Hematopoietic multipotent progenitor cell treated with erythropoietin and hydrocortisone succinate and interleukin-3 and kit ligand, for 17 days (in vitro differentiated cells): ENCODE results near the gene DPH1.

ENCODE experiments used
- DNase-seq: peaks from one replicate; pipeline ENCODE4 v3.0.0-alpha.2; 2015; ENCODE audit warnings: low spot score

DPH1 gene

DNA sequence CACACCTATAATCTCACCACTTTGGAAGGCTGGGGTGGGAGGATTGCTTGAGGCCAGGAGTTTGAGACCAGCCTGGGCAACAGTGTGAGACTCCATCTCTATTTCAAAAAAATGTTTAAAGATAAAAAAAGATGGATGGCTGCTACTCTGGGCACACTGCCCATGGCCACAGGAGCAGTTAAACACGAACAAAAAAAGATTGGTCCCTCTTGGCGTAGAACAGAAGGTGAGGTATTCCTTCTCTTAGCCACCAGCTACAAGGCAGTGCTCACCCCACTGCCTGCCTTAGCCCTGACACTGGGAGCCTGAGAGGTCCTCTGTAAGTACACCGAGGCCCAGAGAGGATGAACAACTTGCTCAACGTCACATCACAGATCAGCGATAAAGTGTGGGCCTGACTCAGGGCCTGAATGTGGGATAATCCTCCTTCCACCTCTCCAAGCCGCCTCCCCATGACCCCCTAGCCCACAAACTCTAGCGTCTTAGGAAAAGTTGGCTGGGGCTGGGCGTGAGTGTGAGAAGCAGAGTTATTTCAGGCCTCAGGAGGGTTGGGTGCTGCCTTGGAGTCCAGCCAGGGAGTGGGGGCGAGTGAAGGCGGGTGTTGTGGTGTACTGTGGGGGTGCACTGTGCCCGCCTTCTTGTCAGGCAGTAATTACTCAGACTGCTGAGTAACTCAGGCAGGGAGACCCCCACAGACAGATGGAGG lies 2.3 kb upstream of the DPH1 start:
- DNase-seq, result no peak

DNA sequence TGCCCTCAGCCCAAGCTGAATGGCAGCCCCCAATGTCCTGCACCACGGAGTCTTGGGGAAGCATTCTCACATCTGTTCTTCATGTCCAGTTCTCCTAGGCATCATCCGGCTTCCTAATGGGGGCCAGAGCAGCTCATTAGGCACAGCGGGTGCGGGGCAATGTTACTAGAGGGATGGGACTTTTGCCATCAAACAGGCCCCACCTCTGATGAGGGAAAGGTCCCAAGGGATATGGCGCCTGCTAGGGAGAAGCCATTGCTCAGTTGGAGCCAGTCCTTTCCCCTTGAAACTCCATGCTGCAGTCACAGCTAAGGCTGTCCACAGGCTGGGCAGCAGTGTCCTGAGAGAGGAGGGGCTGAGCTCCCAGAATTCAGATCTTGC lies 1.7 kb upstream of the DPH1 start:
- no peak for DNase-seq

DNA sequence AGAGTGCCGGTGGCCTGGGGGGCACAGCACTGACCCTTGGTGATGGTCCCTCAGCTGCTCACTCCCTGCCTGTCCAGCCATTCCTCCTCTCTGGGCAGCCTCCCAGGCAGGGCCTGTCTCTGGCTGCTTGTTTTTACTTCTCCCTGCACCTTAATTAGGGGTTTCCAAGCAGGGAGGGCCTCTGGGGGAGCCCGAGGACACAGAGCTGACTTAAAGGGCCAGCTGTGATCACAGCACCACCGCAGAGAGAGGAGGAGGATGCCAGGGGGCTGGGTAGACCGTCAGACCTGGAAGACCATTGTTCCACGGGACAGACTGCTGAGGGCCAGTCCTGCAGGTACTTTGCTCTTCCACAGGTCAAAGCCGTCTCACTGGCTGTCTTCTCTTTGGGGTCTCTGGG lies 1.2 kb upstream of the DPH1 start:
- no peak for DNase-seq

DNA sequence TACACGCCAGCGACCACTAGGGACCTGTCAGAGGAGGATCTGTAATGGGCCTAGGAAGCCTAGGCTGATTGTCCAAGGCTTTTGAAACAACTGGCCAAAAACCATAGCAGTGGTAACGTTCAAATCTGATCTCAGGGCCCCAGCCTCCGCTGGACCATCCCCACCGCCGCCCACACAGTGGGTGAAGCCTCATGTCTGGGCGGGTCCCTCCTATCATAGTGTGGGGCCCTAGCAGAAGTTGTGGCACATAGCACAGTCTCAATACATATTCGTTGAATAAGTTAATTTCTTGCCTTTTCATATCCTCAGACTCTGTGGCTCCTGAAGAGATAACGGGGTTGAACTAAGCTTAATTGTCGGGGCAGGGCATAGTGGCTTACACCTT lies 818 bp downstream of the DPH1 start:
- DNase-seq, result no peak

DNA sequence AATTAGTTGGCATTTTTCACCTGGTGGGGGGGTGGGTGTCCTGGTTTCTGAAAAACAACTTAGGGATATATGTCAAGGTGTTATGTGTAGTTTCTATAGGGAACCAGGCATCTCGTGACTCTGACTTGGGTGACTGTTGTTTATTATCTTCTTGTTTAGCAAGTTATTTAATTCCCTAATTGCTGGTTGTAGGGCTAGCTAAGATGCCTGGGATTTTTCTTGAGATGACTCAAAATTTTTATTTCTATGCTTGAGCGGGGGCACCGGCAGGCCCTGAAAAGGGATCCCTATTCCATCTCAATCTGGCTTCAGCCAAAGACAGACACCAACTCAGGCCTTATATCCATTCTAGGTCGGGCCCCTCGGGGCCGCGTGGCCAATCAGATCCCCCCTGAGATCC lies 3.2 kb downstream of the DPH1 start:
- no peak for DNase-seq

DNA sequence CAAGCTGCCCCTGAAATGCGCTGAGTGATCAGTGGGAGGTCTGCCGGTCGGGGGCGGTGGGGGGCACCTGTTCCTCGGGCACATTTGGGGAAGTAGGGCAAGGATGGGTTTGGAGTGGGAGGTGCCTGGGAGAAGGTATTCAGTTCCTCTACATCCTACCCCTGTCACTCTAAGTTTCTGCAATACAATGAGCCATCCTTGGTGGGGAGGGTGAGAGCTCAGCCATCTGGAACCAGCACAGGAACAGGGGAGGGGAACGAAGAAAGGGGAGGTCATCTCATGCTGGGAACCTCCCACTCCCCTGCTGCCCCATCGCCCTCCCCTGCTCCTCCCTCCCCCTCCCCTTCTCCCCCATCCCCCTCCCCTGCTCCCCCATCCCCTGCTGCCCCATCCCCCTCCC lies 4.2 kb downstream of the DPH1 start:
- no peak for DNase-seq

DNA sequence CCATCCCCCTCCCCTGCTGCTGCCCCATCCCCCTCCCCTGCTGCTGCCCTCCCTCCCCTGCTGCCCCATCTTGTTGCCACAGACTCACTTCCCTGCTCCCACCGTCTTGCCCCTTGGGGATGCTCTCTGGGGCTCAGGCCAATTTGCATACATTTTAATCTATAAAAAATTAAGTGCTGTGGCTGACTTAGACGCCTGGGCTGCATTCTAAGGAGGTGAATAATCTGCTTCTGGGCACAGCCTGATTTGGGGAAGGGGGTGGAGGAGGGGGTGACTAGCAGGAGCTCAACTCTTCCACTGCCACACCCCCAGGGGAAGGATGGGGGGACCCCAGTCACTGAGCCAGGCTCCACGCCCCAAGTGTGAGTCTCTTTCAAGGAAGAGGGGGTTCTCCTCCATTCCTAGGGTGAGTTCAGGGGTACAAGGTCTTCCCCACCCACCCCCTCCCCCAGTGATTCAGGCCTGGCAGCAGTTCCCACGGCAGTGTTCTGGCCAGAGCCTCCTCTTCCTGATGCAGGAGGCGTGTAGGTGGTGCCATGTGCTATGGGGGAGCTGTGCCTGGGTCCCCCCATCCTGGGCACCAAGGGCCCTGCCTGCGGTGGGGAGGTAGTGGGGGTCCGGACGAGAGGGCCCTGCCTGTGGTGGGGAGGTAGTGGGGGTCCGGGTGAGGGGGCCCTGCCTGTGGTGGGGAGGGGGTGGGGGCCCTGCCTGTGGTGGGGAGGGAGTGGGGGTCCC lies 5.0 kb downstream of the DPH1 start:
- no peak for DNase-seq

DNA sequence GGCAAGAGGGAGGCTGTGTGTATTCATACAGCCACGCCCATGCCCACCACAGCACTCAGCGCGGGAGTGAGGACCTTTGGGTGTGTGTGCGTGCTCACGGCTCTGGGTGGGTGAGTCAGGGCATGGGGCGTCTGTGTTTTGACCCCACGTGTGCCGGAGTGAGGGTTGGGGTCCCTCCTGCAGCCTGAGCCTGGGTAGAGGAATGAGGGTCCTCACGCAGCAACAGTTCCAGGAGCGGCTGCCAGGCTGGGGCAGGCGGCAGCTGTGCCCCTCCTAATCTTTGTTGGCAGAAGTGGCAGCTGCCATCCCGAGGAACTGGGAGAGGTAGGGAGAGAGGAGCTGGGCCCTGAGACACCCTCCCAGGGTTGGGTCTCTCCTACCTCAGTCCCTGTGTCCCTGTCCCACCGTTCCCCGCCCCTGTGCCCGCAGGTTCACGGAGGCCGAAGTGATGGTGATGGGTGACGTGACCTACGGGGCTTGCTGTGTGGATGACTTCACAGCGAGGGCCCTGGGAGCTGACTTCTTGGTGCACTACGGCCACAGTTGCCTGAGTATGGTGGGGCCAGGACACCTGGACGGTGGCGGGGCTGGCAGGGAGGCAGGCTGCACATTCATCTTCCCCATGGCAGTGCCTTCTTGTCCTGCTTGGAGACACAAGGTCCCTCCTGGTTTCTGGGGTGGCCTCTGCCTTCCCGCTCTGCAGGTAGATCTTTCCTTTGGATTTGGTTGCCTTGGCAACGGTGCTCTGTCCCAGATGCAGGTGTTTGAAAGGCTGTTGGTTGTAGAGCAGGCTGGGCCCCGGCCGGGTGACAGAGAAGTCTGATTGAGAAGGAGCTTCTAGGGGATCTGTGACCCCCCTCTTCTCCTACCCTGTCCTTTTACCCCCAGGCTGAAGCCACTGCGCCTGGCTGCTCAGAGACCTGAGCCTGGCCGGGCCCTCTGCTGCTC lies 5.9 kb downstream of the DPH1 start:
- no peak for DNase-seq

DNA sequence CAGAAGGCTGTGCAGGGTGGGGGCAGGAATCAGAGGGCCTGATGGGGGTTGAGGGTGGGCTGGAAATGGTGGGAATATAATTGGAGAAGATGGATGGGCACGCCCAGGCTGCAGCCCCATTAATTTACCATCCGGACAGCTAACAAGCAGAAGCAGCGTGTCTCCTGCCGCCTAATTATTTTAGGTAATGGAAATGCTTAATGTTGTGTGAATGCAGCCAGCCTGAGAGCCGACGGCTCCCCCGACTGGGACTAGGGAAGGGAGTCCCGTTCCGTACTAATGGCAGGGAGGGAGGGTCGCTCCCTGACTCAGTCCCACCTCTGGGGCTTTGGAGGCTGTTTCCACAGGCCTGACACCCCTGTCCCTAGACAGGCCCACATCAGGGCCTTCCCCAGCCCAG lies 7.2 kb downstream of the DPH1 start:
- no peak for DNase-seq

DNA sequence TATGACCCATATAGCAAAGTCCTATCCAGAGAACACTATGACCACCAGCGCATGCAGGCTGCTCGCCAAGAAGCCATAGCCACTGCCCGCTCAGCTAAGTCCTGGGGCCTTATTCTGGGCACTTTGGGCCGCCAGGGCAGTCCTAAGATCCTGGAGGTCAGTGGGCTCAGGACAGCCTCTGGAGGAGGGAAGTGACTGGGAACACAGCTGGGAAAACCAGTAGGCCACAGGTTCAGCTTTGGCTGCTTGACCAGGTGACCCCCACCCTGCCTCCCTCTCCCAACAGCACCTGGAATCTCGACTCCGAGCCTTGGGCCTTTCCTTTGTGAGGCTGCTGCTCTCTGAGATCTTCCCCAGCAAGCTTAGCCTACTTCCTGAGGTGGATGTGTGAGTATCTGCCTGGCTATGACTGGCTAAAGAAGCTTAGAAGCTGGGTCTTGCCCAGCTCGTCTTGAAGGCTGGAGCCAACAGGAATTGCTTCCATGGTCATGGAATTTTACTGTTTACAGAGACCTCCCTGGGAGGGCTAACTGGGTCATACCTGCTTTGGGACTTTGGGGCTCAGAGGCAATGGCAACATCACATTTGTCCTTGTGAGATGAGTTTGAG lies 10.4 kb downstream of the DPH1 start:
- no peak for DNase-seq

DNA sequence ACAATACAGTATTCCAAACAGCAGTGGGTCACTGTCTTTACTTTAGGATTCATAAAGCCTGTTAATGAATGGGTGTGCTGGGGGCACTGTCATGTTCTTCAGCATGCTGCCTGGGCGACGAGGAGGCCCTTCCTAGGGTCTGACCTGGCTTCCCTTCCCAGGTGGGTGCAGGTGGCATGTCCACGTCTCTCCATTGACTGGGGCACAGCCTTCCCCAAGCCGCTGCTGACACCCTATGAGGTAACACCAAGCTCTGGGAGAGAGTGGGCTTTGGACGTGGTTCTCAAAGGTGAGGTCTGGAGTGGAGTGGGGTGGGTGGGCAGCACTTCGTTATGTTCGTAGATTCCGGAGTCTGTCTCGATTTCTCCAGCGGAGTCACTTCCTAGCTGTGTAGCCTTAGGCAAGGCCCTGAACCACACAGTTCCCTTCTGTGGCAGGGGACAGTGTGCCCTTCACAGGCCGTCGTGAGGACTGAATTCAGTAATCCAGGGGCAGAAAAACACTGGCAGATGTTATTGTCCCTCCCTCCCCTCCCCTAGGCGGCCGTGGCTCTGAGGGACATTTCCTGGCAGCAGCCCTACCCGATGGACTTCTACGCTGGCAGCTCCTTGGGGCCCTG lies 11.1 kb downstream of the DPH1 start:
- no peak for DNase-seq

DNA sequence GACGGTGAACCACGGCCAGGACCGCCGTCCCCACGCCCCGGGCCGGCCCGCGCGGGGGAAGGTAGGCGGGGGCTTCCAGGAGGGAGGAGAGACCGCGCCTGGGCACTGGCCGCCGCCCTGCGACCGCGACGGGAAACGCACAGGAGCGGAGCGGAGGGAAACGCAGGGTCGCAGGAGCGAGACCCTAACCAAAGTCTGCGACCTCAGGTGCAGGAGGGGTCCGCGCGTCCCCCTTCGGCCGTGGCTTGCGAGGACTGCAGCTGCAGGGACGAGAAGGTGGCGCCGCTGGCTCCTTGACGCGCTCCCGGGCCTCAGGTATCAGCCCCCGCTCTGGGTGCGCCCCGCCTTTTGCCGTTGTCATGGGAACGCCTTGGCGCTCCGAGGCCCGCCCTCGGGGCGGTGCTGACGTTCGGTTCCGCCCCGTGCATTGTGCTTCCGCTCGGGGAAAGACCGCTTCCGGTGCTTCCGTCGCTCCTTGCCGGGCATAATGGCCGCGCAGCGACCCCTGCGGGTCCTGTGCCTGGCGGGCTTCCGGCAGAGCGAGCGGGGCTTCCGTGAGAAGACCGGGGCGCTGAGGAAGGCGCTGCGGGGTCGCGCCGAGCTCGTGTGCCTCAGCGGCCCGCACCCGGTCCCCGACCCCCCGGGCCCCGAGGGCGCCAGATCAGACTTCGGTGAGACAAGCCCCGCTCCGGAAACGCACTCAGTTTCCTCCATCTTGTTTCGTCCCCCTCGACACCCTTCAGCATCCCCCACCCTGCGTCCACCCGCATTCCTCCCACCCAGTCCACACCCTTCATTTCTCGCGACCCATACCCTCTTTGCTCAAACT lies 11.8 kb downstream of the DPH1 start, which contains the start of gene OVCA2:
Gene OVCA2, plus strand, starts transcription at position 462 of the 829 bp plus-strand sequence. Its CDS starts 26 bp downstream, at position 488.
- DNase-seq, result peak; percentile 99

DNA sequence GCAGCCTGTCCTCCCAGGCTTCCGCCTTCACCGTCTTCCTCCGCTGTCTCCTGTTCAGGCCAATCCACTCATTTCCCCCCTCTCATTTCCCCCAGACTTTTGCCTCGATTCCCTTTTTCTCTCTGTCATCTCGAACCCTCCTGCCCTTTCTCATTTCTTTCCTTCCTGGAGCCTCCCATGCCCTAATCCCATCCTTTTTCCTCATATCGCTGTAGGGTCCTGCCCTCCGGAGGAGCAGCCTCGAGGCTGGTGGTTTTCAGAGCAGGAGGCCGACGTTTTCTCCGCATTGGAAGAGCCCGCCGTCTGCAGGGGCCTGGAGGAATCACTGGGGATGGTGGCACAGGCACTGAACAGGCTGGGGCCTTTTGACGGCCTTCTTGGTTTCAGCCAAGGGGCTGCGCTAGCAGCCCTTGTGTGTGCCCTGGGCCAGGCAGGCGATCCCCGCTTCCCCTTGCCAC lies 12.5 kb downstream of the DPH1 start:
- no peak for DNase-seq

DNA sequence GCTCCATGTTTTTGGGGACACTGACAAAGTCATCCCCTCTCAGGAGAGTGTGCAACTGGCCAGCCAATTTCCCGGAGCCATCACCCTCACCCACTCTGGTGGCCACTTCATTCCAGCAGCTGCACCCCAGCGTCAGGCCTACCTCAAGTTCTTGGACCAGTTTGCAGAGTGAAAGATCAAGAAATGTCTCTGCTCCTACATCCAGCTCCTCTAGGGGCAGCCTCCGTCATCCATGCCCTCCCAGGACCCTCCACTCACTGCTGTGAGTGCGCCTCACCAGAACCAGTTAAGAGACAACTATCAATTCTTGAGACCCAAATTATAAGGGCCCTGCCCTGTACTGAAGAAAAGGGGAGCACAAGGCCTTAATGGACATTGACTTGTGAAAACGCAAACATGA lies 13.0 kb downstream of the DPH1 start:
- no peak for DNase-seq

DNA sequence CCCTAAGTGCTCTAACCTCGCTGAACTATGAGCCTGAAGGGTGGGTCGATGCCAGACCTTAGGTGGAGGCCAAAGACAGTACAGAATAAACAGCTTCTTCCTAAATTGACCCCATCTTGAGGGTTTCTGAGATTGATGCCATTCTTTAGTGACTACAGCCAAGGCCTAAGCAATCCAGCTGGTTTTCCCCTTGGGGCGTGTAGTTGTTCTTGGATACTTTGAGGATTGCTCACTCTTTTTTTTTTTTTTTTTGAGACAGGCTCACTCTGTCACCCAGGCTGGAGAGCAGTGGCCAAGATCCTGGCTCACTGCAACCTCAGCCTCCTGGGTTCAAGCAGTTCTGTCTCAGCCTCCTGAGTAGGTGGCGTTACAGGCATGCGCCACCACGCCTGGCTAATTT lies 13.8 kb downstream of the DPH1 start:
- no peak for DNase-seq

DNA sequence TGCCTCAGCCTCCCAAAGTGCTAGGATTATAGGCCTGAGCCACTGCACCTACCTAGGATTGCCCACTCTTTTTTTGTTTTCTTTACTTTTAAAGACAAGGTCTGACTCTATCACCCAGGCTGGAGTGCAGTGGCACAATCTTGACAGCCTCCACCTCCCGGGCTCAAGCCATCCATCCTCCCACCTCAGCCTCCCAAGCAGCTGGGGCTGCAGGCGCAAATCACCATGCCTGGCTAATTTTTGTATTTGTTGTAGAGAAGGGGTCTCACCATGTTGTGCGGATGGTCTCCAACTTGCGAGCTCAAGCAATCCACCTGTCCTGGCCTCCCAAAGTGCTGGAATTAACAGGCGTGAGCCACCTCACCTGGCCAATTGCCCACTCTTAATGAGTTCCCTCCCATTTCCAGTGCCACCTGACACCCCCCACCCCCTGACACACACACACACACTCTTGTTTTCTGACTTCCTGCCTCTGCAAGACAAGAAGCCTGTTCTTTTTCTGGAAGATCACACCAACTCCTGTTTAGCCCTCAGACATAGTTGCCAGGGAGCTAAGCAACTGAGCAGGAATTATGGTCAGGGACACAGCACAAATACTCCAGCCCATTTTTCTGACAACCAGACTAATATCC lies 14.4 kb downstream of the DPH1 start:
- DNase-seq, result no peak

DNA sequence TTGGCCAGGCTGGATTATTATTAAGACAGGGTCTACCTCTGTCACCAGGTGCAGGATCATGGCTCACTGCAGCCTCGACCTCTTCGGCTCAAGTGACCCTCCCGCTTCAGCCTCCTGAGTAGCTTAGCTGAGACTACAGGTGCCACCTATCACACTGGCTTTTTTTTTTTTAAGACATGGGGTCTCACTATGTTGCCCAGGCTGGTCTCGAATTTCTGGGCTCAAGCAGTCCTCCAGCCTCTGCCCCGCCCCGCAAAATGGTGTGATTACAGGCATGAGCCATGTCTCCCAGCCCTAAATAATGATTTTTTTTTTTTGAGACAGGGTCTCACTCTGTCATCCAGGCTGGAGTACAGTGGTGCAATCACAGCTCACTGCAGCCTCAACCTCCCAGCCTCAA lies 17.6 kb downstream of the DPH1 start:
- no peak for DNase-seq

DNA sequence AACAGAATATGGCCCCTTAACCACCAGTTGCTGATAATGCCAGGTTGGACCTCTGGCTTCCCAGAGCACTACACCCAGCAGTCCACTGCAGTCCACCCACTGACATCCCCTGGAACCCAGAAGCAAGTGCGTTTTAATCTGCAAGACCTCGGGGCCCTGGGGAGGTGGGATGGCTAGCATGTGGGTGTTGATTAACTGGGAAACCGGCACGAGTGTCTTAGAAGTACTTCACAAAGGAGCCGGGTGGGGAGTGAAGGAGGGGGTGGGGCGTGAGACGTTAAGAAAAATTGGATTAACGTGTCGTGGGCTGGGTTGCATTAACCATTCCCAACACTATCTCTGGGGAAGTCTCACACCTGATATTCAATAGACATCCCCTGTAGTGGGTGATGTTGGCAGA lies 18.9 kb downstream of the DPH1 start:
- no peak for DNase-seq

DNA sequence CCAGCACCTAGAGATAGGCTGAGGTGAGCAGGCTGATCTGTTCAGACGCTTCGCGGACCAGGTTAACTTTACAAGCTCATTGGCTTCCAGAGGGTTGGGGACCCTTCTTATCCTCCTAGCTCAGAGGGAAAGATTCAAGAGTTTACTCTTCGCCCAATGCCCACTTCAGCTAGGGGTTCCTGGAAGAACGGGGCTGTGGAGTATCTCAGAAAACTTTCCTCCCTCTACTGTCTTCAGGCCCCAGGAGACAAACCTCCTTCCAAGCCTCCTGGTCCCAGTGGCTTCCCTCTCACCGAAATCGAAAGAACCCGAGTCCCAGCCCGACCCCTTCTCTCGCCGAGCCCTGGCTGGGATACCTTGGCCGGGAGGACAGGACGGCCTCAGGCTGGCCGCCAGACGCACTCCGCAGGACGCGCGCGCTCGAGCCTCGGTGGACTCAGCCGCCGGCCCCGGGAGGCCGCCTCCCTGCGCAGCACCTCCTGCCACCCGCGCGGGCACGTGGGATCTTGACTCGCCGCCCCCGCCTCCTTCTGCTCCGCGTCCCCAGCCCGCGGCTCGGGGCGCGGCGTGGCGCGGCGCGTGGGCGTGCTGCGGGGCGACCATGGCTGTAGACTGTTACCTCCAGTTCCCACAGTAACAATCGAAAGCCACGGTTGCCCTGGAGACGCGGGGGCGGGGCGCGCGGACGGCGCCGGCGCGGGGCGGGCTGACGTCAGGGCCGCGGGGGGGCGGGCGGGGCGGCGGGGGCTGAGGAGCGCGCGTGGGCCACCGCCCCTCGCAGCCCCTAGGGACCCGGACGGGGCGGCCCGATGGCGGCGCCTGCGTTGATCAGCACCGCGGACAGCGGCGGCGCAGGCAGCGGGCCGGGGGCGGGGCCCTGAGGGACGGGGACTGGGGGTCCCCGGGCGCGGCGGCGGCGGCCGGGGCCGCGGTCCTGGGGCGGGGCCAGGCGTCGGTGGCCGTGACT lies 19.7 kb downstream of the DPH1 start:
- peak; percentile 87 for DNase-seq
